Amniotic stem cell (primary cell): ENCODE data around the gene MGAT4A.

ENCODE experiments used
- DNase-seq: peaks from one replicate; lab custom pipeline; 2025; lab: John Stamatoyannopoulos, UW

MGAT4A gene

DNA sequence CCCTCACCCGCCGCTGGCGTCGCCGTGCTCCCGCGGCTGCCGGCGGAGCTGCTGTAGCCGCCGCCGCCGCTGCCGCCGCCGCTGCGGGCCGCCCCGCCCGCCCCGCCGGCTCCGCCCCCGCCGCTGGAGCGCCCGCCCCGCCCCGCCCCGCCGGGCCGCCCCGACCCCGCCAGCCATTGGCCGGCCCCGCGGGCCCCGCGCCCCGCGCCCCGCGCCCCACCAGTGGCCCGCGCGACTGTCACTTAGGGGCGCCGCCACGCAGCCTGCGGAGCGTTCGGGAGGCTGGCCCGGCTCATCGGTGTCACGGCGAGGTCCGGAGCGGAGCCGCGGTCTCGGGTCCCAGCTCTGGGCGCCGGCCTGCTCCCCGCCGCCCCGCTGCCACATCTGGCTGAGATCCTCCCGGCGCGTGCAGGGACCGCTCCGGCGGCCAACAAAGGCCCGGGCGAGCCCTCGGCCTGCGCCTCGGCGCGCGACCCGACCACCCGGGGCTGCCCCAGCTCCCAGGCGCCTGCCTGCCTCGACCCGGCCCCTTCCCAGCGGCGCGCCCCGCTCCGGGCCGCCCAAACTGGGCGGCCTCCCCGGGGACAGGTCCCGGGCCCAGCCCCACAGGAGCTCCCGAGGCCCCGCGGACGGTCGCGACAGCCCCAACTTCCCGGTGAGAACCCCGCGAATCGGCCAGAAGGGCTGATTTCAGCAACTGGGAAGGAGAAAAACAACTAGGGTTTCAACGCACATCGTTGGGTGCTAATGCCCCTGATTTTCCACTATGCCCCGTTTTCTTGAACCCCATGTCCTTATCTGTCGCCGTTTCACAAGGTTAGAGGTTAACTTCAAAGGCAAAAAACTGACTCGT lies at the start of gene MGAT4A:
Gene MGAT4A, minus strand, starts transcription at position 92 of the 853 bp plus-strand sequence. CDS start 4,800 bp downstream, outside the sequence.
- no peak for DNase-seq

DNA sequence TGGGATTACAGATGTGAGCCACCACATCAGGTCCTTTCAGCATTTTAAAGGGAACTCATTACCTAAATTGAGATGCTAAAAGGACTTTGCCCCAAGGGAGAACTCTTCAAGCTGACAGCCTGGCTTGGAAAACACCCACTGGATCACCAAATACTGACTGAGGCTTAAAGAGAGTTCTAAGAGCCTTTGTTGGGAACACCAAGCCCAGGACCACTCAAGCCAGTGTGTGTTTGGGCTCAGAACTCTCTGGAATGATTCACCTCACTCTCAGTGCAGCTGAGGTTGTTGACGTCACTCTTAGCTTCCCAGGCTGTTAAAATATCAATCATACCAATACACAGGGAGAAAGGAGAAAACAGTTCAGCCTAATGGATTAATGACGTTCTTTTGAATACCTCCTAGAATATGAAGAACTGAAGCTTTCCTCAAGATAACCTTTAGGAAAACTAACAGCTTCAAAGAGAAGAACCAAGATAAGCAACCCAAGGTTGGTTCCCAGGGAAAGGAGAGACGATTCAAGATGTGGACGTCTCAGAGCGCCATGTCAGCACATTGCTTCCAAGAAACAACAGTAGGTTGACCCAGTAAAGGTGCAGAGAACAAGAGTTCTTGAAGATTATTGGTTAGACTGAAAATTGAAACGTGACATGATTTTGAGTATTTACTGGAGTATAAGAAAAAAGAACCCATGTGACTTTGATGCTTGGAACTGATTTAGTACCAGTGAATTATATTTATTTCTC lies 48.0 kb upstream of the MGAT4A start:
- no peak for DNase-seq

DNA sequence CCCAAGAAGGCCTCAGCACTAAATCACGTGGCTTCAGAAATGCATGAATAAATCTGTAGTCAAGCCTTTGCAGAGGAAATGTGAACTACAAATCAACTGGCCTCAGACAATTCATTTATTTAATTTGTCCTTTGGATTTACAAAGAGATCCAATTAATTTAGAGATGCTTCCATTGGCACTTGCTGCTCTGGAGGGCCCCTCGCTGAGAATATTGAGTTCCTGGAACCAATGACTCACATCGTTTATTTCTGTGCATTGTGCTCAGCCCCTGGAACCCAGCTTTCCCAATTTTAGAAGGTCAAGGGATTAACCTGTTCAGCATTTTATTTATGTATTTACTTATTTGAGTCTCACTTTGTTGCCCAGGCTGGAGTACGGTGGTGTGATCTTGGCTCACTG lies 47.2 kb upstream of the MGAT4A start:
- no peak for DNase-seq

GRCh38 chr2:98777710-98778109 lies 46.8 kb upstream of the MGAT4A start:
- DNase-seq, result no peak

GRCh38 chr2:98777076-98777475 lies 46.1 kb upstream of the MGAT4A start:
- no peak for DNase-seq

DNA sequence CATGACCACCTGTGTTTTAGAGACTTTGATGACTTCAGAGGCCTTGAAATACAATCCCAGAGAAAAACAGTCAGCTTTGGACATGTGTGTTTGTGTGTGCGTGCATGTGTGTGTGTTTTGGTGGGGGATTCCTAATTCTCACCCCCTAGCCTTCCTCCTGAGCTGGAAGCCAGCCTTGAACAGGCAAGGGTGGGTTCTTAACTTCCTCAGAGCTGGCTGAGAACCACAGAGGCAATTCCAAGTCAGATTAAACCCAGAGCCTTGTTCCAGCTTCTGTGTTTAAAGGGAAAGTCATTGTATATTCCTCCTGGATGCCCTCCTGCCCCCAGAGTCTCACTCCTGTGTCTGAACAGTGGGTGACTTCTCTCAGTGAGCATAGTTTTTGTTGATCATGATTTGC lies 45.2 kb upstream of the MGAT4A start:
- DNase-seq, result no peak

- DNase-seq, result no peak
These were observed 44.4 kb upstream of the MGAT4A start for GRCh38 chr2:98775146-98775986.

DNA sequence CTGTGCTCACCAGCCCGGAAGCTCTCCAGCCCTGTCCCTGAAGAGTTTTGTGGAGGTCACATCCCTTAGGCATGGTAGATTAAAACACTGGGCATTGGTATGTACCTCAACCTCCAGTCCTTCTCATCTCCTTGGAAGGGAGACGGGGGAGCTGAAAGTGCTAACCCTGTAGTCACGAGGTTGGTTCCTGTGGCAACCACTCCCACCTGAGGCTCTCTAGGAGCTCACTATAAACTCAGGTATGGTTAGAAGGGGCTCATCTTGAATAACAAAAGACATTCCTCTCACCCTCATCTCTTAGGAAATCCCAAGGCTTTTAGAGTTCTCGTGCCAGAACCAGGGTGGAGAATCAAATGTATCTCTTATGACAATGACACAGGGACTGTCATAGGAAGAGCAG lies 43.0 kb upstream of the MGAT4A start:
- DNase-seq, result no peak

GRCh38 chr2:98773169-98773568 lies 42.2 kb upstream of the MGAT4A start:
- DNase-seq, result no peak

- no peak for DNase-seq
These were observed 41.6 kb upstream of the MGAT4A start for GRCh38 chr2:98772536-98772935.

DNA sequence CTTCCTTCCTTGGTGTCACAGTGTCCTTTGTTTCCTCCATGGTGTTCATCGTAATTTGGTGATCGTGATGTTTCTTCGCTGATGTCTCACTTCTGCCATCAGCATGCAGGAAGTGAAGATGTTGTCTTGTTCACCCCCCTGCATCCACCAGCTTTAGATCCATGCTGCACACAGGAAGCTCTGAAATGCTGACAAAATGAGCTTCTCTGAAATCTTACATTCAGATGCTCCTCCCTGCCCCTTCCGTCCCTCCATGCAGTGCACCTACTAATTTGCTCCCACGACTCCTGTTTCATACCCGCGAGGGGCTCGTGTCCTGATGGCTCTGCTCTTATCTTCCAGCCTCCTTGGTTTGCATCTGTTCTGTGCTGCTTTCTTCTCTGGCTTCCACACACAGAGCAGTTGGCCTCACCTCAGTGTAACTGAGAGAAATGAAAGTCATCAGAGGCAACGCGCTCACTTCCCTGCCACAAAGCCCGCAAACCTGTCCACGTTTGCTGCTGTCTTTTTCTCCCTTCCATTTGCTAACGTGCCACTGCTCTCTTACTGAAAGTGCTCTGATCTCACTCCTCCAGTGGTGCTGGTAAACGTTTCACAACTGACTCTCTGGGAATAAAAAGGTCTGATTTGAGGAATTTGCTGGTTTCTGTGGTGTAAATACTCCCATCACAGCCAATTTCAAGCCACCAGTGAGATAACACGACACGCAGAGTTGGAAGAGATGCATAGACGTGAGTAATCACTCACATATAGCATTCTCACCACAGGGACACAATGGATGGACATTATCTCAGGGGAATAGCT lies 41.0 kb upstream of the MGAT4A start:
- no peak for DNase-seq

- DNase-seq, result no peak
These were observed 40.3 kb upstream of the MGAT4A start for GRCh38 chr2:98771264-98771663.

DNA sequence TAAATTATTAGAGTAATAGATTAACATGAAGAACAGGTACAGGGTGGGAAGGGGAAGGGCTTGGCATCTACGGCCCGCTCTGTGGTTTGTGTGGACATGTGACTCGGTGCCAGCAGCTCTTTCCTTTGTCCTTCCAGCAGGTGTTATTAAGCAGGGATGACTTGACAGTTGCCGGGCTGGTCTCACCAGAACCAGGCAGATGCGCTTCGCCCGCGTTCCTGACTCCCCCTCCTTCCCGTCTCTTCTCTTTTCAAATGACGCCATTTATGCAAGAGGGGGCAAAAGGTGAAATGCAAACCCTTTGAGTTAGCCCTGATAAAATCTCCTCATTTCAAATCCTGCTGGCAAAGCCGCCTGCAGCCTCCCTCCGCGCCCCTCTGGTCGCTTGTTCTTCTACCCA lies 38.9 kb upstream of the MGAT4A start:
- DNase-seq, result no peak

- DNase-seq, result no peak
These were observed 38.2 kb upstream of the MGAT4A start for GRCh38 chr2:98769114-98769476.

GRCh38 chr2:98768384-98769113 lies 37.6 kb upstream of the MGAT4A start:
- DNase-seq, result no peak

- no peak for DNase-seq
These were observed 33.6 kb upstream of the MGAT4A start for GRCh38 chr2:98764499-98764898.

- no peak for DNase-seq
These were observed 32.4 kb upstream of the MGAT4A start for GRCh38 chr2:98763209-98763951.

GRCh38 chr2:98761909-98762308 lies 31.0 kb upstream of the MGAT4A start:
- DNase-seq, result no peak

- no peak for DNase-seq
These were observed 30.4 kb upstream of the MGAT4A start for GRCh38 chr2:98761267-98761781.
